Immature natural killer cell (primary cell): ENCODE results near the gene FADS1. TPM values are rescaled to one million over a fixed set of nuclear protein-coding genes. Genes with fewer than 3 reads are reported as not detected.

Experiments
- DNase-seq, 3 donors: peaks; one replicate each; pipeline ENCODE4 v3.0.0; 2022; ENCODE audit warnings: mixed read lengths in 1 of 3
- H3K27ac Mint-ChIP-seq, 6 donors: one replicate each; pipeline ENCODE4 v1.8.0; 2020; ENCODE audit warnings: mixed read lengths in 6 of 6, mild to moderate bottlenecking in 5 of 6, inconsistent platforms in 4 of 6, moderate library complexity in 3 of 6
- H3K27me3 Mint-ChIP-seq, 3 donors: one replicate each; pipeline ENCODE4 v1.8.0; 2020 to 2021; ENCODE audit warnings: low read depth in 3 of 3, mild to moderate bottlenecking in 3 of 3, mixed read lengths in 3 of 3, moderate library complexity in 3 of 3, inconsistent platforms in 1 of 3
- H3K36me3 Mint-ChIP-seq, 3 donors: one replicate each; pipeline ENCODE4 v1.8.0; 2020; ENCODE audit warnings: mixed read lengths in 3 of 3, inconsistent platforms in 2 of 3, mild to moderate bottlenecking in 2 of 3
- H3K4me1 Mint-ChIP-seq, 2 donors: one replicate each; pipeline ENCODE4 v1.8.0; 2020; ENCODE audit warnings: inconsistent platforms in 2 of 2, mild to moderate bottlenecking in 2 of 2, mixed read lengths in 2 of 2, moderate library complexity in 1 of 2
- H3K4me3 Mint-ChIP-seq, 5 donors: one replicate each; pipeline ENCODE4 v1.8.0; 2020; ENCODE audit warnings: mild to moderate bottlenecking in 5 of 5, mixed read lengths in 5 of 5, inconsistent platforms in 3 of 5, moderate library complexity in 3 of 5
- H3K9me3 Mint-ChIP-seq, 6 donors: one replicate each; pipeline ENCODE4 v1.8.0; 2020; ENCODE audit warnings: mild to moderate bottlenecking in 6 of 6, mixed read lengths in 6 of 6, inconsistent platforms in 4 of 6, moderate library complexity in 3 of 6
- polyA plus RNA-seq, 3 donors: library from polyadenylated mRNA; unstranded; fragments of 300-500 nt; fragmentation: Illumina TruSeq; gene quantifications; one replicate each; pipeline ENCODE4 v1.2.3, GENCODE V29; 2021

FADS1 gene
- polyA plus RNA-seq, 3 donors from 2014 or later, result 11.5 to 18.7 (median 17.7) TPM

DNA sequence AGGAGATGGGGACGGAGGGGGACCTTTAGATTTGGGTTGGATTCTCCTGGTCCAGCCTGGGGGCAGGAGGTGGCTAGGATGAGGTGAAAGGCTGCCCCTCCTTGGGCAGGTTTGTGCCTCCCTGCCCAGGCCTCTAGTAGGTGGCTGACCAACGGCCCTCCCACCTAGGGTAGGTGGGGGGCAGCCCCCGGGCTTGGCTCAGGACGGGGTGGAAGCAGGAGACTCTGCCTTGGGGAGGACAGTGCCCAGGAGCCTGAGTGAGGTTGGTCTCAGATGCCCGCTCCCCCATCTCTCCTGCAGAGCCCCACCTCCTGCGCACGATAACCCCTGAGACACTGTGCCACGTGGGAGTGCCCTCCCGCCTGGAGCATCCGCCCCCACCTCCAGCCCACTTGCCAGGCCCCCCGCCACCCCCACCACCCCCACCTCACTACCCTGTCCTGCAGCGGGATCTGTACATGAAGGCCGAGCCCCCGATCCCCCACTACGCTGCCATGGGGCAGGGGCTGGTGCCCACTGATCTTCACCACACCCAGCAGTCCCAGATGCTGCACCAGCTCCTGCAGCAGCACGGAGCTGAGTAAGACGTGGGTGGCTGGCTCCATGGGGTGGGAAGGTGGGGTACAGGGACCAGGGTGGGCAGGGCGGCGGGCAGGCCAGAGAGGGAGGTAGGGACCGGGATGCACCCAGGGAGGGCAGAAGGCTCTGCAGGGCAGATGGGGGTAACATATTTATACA, 46.7 kb downstream of the FADS1 start:
- Mint-ChIP-seq H3K27me3 (no peaks in the 10 kb centered on the region), H3K4me1 (peaks cover under 1 to 14% of the 10 kb centered on the region in 2 donors), H3K4me3 (no peak overlapping the region), H3K9me3 (no peaks in the 10 kb centered on the region), H3K36me3 (no peaks in the 10 kb centered on the region), H3K27ac (no peak overlapping the region)
- no peak for DNase-seq

GRCh38 chr11:61769169-61769920, 47.5 kb downstream of the FADS1 start:
- Mint-ChIP-seq H3K27me3 (no peaks in the 10 kb centered on the region), H3K9me3 (no peaks in the 10 kb centered on the region), H3K4me3 (no peak overlapping the region), H3K36me3 (no peaks in the 10 kb centered on the region), H3K27ac (no peak overlapping the region), H3K4me1 (peaks cover 0 to 9% of the 10 kb centered on the region in 2 donors)
- DNase-seq, result no peak

- no peak for DNase-seq
- peaks cover 0 to 9% of the 10 kb centered on the region in 2 donors for H3K4me1 Mint-ChIP-seq
- H3K4me3 Mint-ChIP-seq, result no peak overlapping the region
- no peaks in the 10 kb centered on the region for H3K9me3 Mint-ChIP-seq
- no peaks in the 10 kb centered on the region for H3K36me3 Mint-ChIP-seq
- no peak overlapping the region for H3K27ac Mint-ChIP-seq
- H3K27me3 Mint-ChIP-seq, result no peaks in the 10 kb centered on the region
Measured at GRCh38 chr11:61768376-61769076, 48.3 kb downstream of the FADS1 start.

- Mint-ChIP-seq H3K4me1 (peaks cover 0 to 2% of the 10 kb centered on the region in 2 donors), H3K27ac (no peak overlapping the region), H3K4me3 (no peak overlapping the region), H3K9me3 (no peaks in the 10 kb centered on the region), H3K27me3 (no peaks in the 10 kb centered on the region), H3K36me3 (no peaks in the 10 kb centered on the region)
- DNase-seq, result no peak
Measured at GRCh38 chr11:61766353-61766841, 50.4 kb downstream of the FADS1 start.

DNA sequence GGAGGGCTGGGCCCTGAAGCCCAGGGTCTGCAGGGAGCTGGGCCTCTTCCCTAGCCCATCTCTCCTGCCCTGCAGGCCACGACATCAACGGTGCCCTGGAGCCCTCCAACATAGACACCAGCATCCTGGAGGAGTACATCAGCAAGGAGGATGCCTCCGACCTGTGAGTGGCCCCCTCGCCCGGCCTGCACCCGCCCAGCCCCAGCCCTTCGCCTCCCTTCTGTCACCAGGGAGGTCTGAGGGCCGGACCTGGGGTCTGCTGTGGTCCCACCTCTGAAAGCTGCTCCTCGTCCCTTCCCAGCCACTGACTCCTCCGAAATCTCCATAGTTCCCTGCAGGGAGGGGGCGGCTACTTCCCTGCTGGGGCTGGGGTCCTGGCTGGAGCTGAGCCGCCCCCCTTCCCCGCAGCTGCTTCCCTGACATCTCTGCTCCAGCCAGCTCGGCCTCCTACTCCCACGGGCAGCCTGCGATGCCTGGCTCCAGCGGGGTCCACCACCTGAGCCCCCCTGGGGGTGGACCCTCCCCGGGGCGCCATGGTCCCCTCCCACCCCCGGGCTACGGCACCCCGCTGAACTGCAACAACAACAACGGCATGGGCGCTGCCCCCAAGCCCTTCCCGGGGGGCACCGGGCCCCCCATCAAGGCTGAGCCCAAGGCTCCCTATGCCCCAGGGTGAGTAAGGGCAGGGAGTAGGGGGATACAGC, 51.1 kb downstream of the FADS1 start:
- no peaks in the 10 kb centered on the region for H3K4me1 Mint-ChIP-seq
- H3K27me3 Mint-ChIP-seq, result no peaks in the 10 kb centered on the region
- H3K4me3 Mint-ChIP-seq, result no peak overlapping the region
- H3K9me3 Mint-ChIP-seq, result no peaks in the 10 kb centered on the region
- H3K36me3 Mint-ChIP-seq, result no peaks in the 10 kb centered on the region
- H3K27ac Mint-ChIP-seq, result no peak overlapping the region
- no peak for DNase-seq

DNA sequence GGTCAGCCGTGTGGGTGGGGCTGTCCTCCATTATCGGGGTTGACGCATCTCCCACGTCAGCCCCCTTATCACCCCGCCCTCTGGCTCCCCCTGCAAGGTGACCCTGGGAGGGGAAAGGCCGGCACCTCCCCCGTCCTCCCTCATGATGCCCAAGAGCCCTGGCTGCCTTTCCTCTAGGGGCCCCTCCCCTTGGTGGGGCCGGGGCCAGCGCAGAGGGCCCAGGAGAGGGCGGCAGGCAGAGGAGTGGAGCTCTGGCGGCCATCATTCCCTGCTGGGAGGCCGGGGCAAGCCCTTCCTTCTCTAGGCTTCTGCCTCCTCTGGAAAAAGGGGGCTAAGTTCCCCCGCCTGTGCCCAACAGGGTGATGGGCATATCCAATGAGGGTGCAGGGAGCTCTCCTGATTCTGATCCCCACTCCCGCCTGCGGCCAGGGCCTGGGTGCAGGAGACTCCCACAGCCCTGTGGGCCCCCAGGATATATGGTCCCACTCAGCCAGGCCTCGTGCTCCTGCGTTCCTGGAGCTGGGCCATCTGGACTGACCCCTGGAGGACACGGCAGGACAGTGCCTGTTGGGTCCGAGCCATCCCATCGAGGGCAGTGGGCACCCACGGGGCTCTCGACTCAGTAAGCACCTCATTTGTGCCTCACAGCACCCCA, 52.1 kb downstream of the FADS1 start:
- Mint-ChIP-seq H3K4me1 (no peaks in the 10 kb centered on the region), H3K27me3 (no peaks in the 10 kb centered on the region), H3K9me3 (no peaks in the 10 kb centered on the region), H3K36me3 (no peaks in the 10 kb centered on the region), H3K4me3 (no peak overlapping the region), H3K27ac (no peak overlapping the region)
- no peak for DNase-seq

DNA sequence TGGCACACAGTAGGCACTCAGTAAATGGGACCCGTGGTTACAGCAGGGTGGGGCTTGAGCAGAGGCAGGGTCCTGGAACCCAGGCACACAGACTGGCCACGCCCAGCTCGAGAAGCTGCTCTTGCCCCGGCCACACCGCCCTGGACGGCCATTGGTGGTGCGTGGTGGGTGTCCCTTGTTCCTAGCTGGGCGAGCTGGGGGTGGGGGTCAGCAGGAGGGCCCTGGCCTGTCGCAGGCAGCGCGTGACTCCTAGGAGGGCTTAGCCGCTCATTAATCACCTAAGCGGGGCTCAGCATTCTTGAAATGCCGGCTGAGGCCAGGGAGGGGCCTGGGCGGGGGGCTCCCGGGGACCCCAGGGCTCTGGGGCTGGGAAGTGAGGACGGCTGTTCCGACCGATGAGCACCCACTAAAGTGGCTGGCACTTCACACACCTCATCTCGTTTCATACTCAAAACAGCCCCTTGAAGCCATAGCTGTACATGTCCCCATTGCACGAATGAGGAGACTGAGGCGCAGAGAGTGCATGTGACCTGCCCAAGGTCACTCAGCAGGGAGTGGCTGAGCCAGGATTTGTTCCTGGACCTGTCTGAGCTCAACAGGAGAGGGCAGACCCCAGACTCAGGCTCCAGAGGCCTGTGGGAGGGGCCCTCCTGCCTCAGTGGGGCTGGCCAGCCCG, 52.7 kb downstream of the FADS1 start:
- no peaks in the 10 kb centered on the region for H3K4me1 Mint-ChIP-seq
- H3K4me3 Mint-ChIP-seq, result no peak overlapping the region
- H3K9me3 Mint-ChIP-seq, result no peaks in the 10 kb centered on the region
- H3K27me3 Mint-ChIP-seq, result no peaks in the 10 kb centered on the region
- H3K27ac Mint-ChIP-seq, result no peak overlapping the region
- DNase-seq, result no peak
- no peaks in the 10 kb centered on the region for H3K36me3 Mint-ChIP-seq

DNA sequence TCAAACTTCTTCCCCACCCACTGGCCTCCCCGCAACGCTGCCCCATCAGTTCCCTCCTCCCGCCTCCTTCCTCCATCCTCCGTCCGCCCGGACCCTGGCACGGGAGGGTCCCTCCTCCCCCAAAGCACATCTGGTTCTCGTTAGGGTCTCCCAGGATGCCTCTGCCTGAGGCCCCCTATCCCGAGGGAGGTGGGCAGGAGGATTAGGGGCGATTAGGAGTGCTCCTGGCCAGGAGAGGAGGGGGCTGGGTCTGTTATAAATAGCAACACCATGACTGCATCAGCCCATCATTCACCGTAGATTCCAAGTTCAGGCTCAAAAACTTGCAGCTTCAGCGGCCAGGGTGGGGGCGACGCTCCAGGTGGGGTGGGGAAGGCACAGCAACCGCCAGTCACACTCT, 54.0 kb downstream of the FADS1 start:
- no peak for DNase-seq
- H3K9me3 Mint-ChIP-seq, result no peaks in the 10 kb centered on the region
- H3K36me3 Mint-ChIP-seq, result no peaks in the 10 kb centered on the region
- H3K27ac Mint-ChIP-seq, result no peak overlapping the region
- no peaks in the 10 kb centered on the region for H3K27me3 Mint-ChIP-seq
- H3K4me3 Mint-ChIP-seq, result no peak overlapping the region
- H3K4me1 Mint-ChIP-seq, result no peaks in the 10 kb centered on the region

DNA sequence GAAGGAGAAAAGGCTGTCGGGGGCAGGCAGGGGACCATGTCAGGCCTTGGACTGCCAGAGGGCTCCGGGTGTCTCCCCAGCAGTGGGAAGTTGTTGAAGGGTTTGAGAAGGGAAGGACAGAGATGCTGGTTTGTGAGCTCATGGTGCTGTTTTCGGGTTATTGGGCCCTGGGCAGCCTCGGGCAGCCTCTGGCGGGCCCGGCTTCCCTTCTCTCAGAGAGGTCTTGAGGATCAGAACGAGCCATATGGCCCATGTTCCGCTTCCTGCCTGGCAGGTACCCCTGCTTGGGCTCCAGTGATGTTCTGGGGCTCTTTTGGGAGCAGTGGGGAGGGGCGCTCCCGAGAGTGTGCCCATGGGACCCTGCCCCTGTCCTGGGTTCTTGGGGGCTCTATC, 54.6 kb downstream of the FADS1 start:
- Mint-ChIP-seq H3K4me1 (no peaks in the 10 kb centered on the region), H3K27me3 (no peaks in the 10 kb centered on the region), H3K36me3 (no peaks in the 10 kb centered on the region), H3K9me3 (no peaks in the 10 kb centered on the region), H3K27ac (no peak overlapping the region), H3K4me3 (no peak overlapping the region)
- DNase-seq, result no peak

DNA sequence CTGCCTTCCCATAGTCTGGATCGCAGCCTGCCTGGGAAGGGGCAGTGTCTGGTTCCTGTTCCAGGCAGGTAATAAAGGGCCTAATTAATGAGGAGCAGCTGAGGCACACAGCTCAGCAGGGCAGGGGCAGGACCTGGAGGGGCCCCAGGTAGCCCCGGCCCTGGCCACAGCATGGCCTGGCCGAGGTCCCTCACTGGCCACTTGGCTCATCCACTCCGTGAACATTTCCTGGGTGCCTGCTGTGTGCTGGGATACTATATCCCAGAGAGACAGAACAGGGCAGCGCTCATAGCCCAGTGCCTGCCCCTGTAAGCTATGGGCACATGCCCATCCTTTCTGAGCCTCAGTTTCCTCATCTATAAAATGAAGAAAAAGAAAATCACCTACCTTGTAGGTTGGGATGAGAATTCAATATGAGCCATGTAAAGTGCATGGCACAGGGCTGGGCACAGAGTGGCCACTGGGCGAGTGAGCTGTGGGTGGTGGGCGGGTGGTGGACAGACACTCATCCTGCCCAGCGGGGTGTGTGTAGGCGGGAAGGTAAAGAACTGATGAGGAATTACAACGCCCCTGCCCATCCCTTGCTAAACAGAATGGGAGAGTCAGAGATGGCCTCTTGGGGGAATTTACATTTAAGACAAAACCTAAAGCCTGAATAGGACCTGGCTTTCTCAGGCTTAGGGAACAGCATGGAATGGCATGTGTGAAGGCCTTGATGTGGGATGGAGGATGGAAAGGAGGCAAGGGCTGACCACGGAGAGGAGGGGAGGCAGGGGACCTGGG, 55.2 kb downstream of the FADS1 start:
- H3K4me1 Mint-ChIP-seq, result peaks cover 0 to 3% of the 10 kb centered on the region in 2 donors
- no peaks in the 10 kb centered on the region for H3K27me3 Mint-ChIP-seq
- H3K4me3 Mint-ChIP-seq, result no peak overlapping the region
- no peak for DNase-seq
- H3K36me3 Mint-ChIP-seq, result no peaks in the 10 kb centered on the region
- H3K9me3 Mint-ChIP-seq, result no peaks in the 10 kb centered on the region
- no peak overlapping the region for H3K27ac Mint-ChIP-seq

- no peak for DNase-seq
- Mint-ChIP-seq H3K27ac (no peak overlapping the region), H3K4me3 (no peak overlapping the region), H3K4me1 (peaks cover 0 to 9% of the 10 kb centered on the region in 2 donors), H3K27me3 (no peaks in the 10 kb centered on the region), H3K36me3 (no peaks in the 10 kb centered on the region), H3K9me3 (no peaks in the 10 kb centered on the region)
Measured at GRCh38 chr11:61760946-61761345, 55.9 kb downstream of the FADS1 start.

DNA sequence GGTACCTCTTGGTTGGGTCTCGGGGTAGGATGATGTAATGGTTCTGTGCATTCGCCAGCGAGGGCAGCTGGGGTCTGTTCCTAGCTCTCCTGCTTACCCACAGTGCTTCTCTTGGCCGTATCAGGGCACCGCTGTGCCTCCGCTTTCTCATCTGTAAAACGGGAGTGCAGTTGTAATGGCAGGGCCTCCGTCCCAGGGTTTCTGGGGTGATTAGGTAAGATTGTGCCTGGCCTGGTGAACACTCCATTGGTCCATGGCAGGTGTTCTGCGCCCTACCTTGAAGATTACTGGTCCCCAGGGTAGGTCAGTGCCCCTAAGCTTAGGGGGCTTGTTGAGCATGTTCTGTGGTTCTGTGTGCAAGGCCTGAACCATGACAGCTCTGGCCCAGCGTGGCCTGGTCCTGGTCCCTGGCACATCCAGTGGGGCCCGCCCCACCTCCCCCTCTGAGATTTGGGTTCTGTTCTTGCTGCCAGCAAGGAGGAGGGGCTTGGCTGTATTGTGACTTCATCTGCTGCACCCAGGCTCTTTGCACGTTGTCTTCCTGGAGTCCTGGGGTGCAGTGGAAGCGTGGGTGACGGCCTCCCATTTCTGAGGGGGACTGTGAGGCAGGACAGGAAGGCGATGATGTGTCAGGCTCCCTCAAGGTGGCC, 59.5 kb downstream of the FADS1 start:
- DNase-seq, result no peak
- Mint-ChIP-seq H3K4me3 (no peak overlapping the region), H3K27me3 (peaks cover 0 to 2% (median 2%) of the 10 kb centered on the region in 3 donors), H3K27ac (peak overlapping the region in 4 of 6 donors; percentile 26 to 58 (median 46)), H3K36me3 (no peaks in the 10 kb centered on the region), H3K9me3 (no peaks in the 10 kb centered on the region), H3K4me1 (peaks cover 7 to 19% of the 10 kb centered on the region in 2 donors)
